ENCODE data around the gene TULP1.

The TULP1 gene

DNA sequence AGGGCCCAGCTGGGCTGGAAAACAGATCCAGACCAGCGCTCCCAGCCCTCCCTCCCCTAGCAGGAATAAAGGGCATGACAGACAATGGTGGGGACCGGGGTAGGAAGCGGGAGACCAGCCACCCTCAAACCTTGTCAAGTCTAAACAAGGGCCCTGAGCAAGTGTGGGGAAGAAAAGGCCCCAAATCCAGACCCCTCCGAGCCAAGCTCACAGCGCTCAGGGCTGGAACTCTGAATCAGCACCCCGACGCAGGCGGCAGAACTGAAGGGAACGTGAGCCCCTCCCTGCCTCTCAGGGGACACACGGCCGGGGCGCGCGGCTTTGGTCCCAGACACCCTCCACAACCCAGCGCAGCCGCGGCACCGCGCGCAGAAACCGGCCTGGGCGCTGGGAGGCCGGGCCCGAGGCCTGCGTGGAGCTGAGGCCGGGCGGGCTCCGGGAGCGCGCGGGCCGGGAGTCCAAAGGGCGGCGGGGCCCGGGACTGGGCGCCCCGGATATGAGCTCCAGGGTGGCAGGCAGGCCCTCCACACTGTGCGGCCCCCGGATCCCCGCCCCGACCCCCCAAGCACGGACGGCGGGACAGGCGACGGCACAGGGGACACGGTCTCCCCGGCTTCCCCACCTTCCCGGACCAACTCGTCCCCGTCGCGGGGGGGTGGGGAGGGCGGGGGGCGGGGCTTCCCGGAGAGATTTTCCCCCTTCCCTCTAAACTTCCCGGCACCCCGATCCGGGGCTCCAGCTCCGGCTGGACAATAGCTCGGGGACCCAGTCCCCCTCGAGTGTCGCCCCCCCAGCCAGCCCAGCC lies 16.5 kb downstream of the TULP1 start:
- DNase-seq: no peak

DNA sequence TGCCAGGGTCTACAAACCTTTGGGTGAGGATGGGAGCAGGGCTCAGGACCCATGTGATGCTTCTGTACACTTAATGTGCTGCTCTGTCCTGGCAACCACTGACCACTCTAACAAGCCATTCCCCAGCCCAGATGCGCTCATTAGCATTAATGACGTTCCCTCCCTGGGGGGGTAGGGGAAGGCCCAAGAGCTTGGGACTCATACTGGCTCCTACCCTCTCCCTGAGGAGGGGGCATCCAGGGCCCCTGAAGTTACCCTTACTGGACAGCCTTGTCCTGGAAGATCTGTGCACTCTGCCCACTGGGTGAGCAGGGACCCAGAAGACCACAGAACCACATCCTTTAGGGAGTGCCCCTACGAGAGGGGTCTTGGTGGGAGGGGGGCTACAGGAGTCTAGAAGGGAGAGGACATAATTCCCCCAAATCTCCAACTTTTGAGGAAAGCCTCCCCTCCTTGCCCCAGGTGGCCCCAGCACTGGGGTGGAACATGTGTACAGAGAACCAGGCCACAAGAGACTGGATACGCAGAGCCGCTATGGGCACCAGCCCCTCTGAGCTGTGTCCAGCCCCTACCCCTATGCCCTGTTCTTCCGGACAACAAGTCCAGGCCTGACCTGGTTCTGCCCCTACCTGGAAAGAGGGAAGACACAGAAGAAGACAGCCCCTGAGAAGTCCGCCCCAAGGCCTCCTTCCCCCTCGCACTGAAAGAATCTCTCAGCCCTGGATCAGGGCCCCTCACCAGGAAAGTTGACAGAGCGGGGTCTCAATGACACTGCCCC lies 17.2 kb downstream of the TULP1 start:
- no peak for DNase-seq

DNA sequence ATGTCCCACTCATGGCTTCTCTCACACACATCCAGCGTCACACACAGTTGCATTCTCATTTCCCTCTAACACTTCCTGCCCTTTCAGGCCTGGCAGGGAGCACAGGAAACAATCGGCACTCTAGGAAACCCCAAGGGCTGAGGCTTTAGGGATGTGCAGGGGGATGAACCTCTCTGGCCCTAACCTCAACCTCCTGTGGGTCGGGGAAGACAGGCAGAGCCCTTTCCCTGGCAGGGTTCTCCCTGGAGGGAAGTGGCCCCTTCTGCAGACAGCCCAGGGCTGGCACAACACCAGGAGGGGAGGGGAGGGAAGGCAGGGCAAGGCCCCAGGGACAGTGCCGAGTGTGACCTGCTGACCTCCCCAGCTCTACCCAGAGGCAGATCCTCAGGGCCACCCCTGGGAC lies 18.5 kb downstream of the TULP1 start:
- no peak for DNase-seq

DNA sequence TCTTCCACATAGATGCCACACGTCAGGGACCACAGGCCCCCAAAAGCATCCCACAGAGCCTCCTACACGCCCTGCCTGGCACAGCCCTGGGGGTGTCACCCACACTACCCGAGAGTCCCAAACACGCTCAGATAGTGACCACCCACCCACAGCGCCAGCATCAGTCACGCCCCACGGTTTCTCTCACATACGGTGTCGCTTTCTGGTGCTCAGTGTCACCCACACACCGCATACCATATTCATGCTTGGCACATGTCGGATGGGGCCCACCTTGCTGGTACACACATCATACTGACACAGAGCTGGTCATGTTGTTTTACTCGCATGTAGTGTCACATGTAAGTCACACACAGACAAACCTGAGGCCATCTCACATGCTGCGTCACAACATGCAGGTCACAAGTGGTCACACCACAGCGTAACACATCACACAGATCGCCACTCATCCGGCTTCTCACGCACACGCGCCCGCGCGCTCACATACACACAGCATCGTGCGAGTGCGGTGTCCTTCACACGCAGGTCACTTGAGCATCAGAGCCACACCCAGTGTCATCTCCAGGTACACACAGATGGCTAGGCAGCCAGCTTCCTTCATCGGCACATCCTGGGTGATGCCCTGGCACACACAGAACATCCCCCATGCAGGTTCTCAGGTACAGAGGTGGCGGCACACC lies 19.3 kb downstream of the TULP1 start:
- no peak for DNase-seq

DNA sequence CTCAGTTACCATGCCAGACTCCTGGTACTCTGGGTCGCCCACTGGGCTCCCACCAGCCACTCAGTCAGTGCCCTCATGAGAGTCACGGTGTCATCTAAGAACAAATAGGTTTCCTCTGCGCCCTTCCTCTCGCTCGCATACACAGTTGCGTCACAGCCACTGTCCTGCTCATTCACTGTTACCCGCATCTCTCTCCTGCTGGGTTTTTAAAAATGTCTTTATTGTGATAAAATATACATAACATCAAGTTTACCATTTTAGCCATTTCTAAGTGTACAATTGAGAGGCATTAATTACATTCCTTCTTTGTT lies 19.8 kb downstream of the TULP1 start:
- DNase-seq: no peak

DNA sequence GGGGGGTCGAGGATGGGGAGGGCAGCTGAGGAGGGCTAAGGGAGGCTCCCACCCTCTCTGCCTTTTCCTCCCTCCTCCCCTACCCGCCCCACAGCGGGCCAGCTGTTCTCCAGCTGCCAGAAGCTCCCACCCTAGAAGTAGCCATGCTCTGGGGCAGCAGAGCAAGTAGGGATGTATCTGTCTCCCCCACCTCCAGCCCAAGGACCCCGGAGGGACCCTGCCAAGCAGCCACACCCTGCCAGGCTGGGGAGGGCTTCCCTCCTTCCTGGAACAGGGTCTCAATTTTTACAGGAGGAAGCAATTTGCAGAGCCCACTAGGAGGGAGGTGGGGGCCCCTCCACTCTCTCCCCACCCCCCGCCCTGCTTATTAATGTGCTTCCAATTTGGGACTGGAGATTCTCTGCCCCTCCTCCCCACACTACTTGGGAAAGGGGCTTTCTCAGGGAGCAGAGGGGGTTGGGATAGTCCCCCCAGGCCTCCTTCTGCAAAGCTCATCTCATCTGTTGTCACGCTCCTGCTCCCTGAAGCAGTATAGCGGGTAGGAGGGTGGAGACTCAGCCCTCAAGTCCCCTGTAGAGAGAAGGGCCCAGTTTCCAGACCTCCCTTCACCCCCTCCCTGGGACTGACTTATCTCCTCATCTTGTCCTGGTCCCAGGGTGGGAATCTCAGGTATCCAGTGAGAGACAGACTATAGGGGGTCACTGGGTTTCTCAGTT lies 20.3 kb downstream of the TULP1 start:
- DNase-seq: no peak

DNA sequence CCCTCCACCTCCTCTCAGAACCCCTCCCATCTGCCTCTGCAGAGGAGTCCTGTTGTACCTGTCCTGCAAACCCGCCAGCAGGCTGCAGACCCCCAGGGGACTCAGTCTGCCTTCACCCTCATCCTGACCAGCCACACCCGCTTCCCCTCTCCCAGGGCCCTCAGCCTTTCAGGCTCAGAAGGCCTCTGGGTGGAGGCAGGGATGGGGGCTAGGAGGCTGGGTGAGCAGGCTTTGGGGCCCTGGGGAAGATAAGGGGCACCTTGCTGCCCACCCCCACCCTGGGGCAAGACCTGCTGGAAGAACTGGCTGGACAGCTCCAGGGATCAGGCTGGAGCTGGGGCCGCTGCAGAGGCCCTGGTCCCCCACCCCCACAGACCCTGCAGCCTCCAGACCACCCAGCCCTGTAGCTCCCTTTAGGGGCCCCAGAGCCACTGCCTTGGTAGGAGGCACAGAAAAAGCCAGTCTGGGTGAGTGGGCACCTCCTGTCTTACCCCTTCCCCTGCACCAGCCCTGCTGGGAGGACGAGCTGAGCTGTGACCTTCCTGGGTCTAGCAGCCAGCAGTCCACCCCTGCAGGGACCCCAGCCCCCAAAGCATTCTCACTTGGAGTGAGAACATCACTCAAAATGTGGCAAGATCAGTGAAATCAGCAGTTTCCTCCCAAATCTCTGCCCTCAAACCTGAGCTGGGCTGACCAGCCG lies 21.0 kb downstream of the TULP1 start:
- DNase-seq: no peak

DNA sequence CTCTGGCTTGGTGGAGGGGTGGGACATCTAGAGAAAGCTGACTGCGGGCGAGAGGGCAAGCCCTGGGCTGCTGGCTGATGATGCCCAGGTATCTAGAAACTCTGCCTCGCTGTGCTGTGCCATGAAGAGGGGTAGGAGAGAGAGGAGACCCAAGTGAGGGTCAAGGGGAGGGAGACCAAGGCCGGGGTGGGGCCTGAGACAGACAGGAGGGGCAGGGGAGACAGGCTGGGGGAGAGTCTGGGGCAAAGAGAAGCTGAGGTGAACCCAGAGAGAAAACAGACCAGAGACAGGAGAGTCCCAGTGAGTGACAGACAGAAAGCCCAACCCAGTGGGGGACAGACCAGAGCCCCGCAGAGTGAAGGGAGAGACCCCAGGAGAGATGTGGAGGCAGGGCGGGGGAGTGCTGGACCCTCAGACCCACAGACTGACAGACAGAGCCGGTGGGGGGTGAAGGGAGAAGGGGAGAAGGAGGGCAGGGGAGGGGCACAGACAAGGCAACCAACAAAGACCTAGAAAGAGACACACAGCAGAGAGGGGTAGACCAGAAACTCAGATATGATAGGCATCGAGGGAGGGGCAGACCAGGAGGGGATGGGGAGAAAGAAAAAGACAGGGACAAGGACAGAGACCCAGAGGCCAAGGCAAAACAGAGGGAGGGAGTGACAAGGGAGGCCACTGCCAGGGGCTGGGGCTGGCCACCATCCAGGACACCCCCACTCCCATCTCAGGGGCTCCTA lies 21.7 kb downstream of the TULP1 start:
- DNase-seq: no peak

DNA sequence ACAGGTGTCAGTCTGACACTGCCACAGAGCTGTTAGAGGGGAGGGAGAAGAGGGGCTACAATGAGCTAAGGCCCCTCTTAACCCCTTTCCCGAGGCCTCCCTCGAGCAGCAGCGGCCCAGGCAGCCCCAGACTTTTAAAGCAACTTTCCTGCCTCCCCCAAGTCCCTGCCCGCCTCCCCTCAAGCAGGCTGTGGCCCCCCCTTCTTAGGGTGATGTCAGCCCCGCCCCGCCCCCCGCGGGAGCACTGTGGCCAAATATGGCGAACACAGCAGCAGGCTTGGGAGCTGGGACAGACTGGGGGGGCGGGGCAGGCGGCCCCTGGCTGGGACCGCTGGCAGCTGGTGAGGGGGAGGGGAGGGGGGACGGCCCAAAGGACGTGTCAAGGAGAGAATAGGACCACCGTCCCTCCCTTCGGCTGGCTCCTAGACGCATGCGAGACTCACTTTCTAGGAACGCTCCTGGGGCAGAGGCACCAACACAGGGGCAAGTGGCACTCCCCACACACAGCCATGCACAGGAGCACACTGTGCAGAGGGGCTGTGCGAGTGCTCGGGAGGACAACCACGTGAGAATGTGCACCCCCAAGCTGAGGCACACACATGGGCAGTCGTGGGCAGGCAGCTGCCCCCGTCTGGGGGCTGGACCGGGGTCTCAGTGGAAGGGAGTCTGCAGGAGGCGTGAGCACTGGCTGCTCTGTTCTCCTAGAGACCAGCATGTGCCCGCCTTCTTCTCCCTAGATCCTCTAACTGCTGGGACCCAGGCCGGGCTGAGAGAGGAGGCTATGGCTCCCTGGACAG lies 22.5 kb downstream of the TULP1 start:
- DNase-seq: no peak

DNA sequence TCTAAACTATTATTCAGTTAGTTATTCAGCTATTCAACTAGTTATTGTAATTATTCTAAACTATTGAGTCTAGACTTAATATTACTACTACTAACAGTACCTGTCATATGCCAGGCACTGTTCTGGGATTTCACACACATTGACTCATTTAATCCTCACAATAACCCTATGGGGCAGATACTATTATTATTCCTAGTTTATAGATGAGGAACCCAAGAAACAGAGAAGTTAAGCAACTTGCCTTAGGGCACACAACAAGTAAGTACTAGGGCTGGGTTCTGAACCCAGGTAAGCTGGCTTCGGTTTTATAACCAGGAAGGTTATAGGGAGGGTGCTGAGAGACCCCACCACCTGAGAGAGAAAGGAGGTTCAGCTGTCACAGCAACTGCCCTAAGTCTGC lies 23.6 kb downstream of the TULP1 start:
- no peak for DNase-seq

DNA sequence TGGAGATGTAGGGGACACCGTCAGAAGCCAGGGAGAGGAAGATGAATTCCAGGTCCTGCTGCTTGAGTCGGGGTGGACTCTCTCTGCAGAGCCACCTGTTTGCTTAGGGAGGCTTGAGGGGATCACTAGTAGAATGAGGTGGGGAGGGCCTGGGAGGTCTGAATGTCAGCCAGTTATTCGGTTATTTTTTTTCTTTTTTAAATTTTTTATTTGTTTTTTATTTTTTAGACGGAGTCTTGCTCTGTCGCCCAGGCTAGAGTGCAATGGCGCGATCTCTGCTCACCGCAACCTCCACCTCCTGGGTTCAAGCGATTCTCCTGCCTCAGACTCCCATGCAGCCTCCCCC lies 24.2 kb downstream of the TULP1 start:
- DNase-seq: no peak

DNA sequence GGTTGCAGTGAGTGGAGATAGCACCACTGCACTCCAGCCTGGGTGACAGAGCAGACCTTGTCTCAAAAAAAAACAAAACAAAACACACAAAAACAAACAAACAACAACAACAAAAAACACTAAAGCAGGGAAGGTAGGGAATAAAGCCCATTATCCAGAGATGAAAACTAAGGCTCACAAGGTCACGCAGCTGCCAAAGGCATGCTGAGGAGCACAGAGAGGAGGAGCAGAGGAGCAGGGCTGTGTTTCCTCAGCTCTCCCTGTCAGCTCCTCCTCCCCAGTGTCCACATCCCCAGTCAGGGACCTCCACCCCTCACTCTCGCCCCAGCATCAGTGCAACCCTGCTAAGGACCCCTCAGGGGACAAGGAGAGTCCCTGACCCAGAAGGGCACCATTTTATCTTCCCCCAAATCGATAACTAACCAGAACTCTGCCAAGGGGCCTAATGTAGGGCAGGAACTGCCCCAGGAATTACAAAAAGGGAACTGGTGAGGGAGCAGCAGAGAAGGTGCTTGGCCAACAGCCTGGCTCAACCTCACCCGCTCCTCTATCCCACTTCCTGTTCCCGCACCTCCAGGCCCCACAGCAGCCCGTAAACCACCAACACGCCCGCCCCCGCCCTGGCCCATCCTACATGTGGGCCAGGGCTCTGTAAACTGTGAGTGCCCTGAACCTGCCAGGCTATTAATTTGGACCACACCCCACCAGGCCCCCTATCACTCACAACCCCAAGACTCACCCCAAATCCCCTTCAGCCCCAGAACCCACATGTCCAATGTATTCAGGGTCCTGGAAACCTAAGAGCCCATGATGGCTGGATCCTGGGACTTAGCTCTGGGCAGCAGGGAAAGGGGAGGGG lies 24.8 kb downstream of the TULP1 start:
- no peak for DNase-seq

DNA sequence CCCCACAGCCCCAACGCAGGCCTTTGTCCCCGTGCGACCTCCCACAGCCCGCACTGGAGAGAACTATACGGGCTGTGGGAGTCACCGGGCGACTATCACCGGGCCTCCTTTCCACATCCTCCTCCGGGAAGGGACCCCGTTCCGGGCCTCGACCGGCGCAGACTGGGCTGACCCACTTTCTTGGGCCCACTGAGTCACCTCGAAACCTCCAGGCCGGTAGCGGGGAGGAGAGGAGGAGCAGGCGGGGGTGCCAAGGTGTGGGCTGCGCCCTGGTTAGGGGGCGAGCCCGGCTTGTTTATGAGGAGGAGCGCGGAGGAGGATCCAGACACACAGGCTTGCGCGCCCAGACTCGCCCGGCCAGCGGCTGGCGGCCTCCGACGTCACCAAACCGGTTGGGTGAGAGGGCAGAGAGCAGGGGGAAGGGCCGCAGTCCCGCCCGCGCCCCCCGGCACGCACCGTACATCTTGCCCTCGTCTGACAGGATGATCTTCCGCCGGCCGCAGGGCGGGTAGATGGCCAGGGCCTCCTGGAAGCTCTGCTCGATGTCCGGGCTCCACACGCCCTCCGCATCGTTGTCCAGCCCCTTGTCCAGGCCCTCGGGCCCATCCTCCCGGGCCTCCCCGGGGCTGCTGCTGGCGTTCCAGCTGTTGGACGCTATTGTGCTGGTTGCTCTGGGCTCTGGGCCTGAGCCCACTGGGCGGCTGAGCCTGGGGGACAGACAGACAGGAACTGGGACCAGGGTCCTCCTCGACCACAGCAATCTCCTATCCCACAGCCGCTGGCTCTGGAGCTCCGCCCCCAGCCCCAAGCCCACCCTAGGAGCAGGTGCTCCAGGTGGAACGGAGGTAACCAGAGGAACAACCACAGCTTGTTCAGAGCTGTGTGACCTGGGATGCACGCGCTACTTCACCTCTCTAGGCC lies 26.4 kb downstream of the TULP1 start:
- no peak for DNase-seq

DNA sequence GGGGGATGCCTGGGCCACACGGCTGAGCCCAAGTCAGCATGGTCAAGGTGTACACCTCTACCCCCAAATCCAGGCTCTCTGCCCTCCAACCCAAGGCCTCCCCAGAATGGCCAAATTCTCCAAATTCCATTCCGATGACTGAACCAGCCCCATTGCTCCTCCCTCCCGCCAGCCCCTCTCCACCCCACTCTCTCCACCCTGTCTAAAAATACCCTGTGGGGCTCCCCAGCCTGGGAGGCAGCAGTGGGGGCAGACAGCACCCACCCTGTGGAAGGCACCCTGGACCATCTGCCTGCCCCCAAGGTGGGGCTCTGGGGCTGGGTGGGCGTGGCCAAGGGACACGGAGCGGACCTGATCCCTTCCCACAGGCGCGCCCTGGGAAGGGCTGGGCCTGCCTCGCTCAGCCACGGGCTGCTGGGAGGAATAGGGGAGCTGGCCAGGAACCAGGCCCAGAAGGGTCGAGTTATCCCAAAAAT lies 27.3 kb downstream of the TULP1 start:
- DNase-seq: no peak

DNA sequence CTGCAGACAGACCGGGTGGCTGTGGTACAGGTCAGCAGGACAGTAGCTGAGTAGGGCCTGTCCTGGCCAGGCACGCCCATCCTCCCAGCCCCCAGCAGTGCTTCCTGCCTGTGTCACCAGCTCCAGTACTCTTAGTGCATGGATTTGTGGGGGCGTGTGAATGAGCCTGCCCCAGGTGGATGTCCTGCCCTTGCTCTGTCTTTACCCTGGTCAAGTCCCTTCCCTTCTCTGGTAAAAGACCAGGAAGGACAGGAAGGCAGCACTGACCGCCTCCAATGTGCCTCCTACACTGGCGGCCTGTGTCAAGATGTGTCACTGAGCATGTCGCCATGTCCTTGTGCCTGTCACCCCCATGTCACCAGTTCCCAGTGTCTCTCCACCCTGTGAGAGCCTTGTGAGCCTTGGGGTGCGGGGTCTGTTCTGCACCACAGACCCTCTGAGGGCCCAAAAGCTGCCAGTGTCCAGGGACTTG lies 27.7 kb downstream of the TULP1 start:
- DNase-seq: no peak

DNA sequence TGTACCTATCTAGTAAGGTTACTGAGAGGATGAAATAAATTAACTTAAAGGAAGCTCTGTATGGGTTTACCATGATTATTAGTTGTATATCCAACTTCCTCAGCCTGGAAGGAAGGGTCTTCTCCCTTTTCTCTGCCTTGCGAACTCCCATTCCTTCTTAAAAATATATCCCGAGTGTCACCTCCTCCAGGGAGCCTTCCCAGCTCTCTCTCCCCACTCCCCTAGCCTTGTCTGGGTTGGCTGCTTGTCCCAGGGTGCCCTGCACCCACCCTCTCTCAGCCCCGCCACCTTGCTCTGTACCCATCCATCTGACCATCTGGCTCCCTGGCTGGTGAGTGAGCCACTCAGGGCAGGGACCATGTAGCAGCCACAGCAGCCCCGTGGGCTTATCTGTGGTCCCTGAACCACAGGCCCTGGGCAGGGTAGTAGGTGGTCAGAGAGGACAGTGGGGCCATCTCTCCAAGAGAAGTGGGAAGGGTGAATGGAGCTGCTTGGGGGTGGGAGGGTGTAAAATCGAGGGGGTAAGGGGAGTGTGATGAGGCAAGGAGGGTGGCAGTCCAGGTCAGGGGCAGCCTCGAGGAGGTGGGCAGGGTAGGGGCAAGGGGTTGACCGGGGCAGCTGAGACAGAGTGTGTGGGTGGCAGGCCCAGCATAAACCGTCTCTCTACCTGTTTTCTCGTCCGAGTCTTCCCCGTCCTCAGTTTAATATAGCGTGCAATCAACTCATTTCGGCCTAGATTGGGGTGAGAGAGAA lies 28.6 kb downstream of the TULP1 start:
- no peak for DNase-seq

DNA sequence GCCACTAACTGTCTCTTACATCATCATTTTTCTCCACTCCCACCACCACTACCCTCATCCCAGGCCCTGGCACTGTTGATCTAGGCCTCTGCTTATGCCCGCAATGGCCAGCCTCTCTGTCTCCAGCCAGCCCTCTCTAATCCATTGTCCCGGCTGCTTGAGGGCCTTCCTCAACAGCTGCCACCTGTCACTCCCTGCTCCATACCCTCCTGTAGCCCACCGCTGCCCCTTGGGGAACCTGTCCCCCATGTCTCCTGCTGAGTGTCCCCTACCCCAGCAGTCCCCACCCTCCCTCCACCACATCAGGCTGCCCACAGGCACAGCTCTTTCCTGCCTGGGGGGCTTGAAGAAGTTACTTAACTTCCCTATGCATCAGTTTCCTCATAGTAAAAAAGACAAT lies 29.2 kb downstream of the TULP1 start:
- no peak for DNase-seq

DNA sequence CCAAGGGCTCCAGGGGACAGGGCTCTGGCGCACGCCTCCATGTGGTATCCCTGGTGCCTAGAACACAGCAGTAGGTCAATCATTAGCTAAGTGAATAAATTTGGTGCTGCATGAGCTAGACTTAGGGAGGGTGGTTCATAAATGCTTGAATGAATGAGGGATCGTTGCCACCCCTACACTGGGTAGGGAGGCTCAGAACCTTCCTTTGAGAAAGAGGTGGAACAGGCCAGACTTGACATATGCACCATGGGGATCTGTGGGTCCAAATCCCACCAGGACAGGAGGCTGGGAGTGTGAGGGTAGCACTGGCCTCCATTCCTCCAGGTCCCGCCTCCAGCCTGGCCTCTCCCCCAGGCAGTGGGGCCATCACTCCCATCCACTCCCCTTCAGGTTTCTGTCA lies 29.6 kb downstream of the TULP1 start:
- DNase-seq: no peak
